Embryonic facial prominence (tissue), 1 donor: ENCODE results near the gene TMEM91.
"Not testable (repeated sequence)": the region's sequence is repeated elsewhere in the genome, so short reads cannot be mapped to it uniquely, and the experiment has no call there.

Experiments used
- DNase-seq: peaks from one replicate; pipeline ENCODE4 v3.0.0-alpha.2; 2016; ENCODE audit errors: extremely low spot score

Gene TMEM91

GRCh38 chr19:41377977-41378709, 1.8 kb downstream of the TMEM91 start:
- DNase-seq: no peak

- DNase-seq: not testable (repeated sequence)
These were observed 5.2 kb downstream of the TMEM91 start for GRCh38 chr19:41381536-41381935.

- DNase-seq: no peak
These were observed 8.0 kb downstream of the TMEM91 start for GRCh38 chr19:41384351-41384750.

- no peak for DNase-seq
These were observed 10.1 kb downstream of the TMEM91 start for GRCh38 chr19:41386442-41386841.

GRCh38 chr19:41391618-41392017, 15.3 kb downstream of the TMEM91 start:
- DNase-seq: no peak

- DNase-seq: no peak
These were observed 16.4 kb downstream of the TMEM91 start for GRCh38 chr19:41392775-41393174.

- DNase-seq: no peak
These were observed 19.0 kb downstream of the TMEM91 start for GRCh38 chr19:41395355-41395754.

GRCh38 chr19:41397086-41398049, 21.0 kb downstream of the TMEM91 start, which contains the start of the genes BCKDHA and EXOSC5:
Gene BCKDHA (plus strand): TSS chr19:41397818. CDS start chr19:41397828, 10 bp downstream.
Gene EXOSC5 (minus strand): TSS chr19:41397359. CDS start chr19:41397328, 31 bp downstream.
- peak; percentile 99 for DNase-seq

GRCh38 chr19:41398050-41398418, 21.7 kb downstream of the TMEM91 start:
- no peak for DNase-seq

- no peak for DNase-seq
These were observed 22.3 kb downstream of the TMEM91 start for GRCh38 chr19:41398598-41398997.

GRCh38 chr19:41399091-41399490, 22.8 kb downstream of the TMEM91 start:
- DNase-seq: no peak

GRCh38 chr19:41399525-41399924, 23.2 kb downstream of the TMEM91 start:
- DNase-seq: no peak

GRCh38 chr19:41401483-41401882, 25.1 kb downstream of the TMEM91 start:
- DNase-seq: no peak

- DNase-seq: no peak
These were observed 25.7 kb downstream of the TMEM91 start for GRCh38 chr19:41402010-41402409.

- DNase-seq: no peak
These were observed 27.0 kb downstream of the TMEM91 start for GRCh38 chr19:41403181-41403970.

- no peak for DNase-seq
These were observed 29.4 kb downstream of the TMEM91 start for GRCh38 chr19:41405776-41406175.

GRCh38 chr19:41407271-41407670, 30.9 kb downstream of the TMEM91 start:
- DNase-seq: no peak

- DNase-seq: no peak
These were observed 31.9 kb downstream of the TMEM91 start for GRCh38 chr19:41408256-41408655.

GRCh38 chr19:41408846-41409245, 32.5 kb downstream of the TMEM91 start:
- DNase-seq: not testable (repeated sequence)

- no peak for DNase-seq
These were observed 33.0 kb downstream of the TMEM91 start for GRCh38 chr19:41409288-41409687.

- no peak for DNase-seq
These were observed 34.2 kb downstream of the TMEM91 start for GRCh38 chr19:41410336-41411054.
